T1000 (cell line): ENCODE measurements around the gene AGAP5.

Source experiments
- DNase-seq: peaks from one replicate; lab custom pipeline; 2025; ENCODE audit warnings: mixed read lengths; lab: John Stamatoyannopoulos, UW

AGAP5 gene

DNA sequence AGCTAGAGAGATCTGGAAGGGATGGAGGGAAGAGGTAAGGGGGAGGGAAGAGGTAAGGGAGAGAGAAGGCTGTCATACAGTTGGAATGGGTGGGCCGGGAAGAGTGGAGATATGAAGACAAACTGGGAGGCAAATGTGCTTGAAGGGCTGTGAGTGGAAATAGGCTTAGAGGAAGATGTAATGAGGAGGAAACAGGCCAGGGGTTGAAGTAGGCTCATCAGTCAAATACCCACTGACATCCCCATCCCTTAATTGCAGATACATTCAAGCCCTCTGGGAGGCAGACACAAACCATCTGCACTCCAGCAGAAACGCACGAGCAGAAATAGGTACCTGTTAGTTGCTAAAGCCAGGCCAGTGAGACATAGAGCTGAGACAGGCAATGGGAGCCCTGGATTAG, 44.2 kb downstream of the AGAP5 start:
- DNase-seq: no peak

DNA sequence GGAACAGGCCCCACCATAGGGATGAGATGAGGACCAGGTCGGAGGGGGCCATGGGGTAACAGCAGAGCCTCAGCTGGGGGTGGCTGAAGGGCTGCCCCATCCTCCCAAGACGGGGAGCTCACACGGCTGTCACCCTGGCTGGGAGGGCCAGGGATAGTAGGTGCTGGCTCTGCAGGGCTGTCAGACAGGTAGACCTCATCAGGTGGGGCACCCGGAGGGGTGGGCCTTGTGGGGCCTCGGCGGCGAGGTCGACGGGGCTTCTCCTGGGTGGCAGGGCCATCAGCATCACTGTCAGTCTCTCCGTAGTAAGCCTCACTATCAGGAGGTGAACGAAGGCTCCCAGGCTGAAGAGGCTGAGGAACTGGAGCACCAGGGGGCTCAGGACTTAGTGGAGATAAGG, 44.7 kb downstream of the AGAP5 start:
- no peak for DNase-seq

GRCh38 chr10:73650537-73651331, 47.2 kb downstream of the AGAP5 start:
- DNase-seq: no peak

GRCh38 chr10:73649876-73650536, 47.9 kb downstream of the AGAP5 start:
- no peak for DNase-seq

DNA sequence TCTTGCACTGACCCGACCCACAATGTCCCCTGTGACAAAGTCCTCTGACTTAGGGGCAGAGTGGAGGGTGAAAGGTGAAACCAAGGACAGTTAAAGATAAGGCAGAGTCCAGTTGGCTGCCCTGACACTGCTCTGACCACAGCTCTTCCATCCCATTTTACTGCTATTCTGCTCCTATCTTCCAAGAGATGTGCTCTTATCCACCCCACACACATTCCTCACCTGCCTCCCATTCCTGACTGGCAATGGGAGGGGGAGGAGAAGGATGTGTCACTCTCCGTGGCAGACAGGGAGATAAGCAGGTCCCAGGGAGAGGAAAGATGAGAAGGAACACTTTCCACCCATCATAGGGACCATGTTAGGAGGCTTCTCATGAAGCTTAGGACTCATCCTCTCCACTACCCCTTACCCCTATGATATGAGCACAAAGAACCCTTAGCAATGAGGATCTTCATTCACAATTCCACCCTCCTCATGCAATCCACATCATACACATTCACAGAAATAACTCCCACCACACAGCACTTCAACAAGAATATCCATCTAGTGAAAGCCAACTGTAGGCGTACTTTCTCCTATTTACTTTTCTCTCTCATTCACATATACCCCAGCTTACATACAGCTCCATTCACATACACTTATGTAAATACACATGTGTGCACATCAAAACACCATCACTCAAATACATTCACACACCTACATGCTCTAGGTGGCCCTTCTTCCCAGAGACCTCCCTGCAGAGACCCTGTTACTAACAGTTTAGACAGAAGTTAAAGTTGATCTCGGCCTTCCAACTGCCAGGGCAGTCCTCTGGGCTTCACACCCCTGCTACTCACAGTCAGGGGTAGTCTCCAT, 48.7 kb downstream of the AGAP5 start:
- DNase-seq: no peak

DNA sequence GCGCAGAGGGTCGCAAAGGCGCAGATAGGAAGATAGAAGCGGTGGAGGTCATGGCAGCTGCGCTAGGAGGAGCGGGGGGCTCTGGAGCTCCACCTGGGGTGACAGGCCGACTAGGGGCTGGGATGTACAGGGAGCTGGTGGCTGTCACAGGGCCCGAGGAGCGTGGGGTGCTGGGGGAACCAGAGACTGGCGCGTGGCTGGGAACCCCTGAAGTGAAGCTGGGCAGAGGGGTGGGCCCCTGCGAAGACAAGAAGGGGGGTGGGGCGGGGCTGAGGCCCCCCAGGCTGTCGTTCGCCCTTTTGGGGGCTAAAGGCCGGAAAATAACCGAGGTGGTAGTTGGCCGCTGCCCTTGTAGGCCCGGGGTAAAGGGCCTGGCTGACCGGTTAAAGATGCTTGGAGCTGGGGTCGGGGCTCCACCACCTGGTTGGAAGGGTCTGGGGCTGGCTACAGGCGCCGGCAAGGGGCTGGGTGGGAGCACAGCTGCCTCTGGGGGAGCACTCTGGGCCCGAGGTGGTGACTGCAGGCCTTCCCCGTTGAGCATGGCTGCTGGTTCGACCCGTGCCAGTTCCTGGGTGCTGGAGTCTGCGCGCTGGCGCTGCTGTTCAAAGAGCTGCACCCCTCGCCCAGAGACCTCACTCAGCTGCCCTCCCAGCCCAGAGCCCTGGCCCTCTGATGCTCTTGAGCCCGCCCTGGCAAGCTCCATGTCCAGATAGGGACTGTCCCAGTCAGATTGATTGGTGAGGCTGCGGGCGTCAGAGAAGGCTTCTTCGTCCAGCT, 49.8 kb downstream of the AGAP5 start:
- no peak for DNase-seq

DNA sequence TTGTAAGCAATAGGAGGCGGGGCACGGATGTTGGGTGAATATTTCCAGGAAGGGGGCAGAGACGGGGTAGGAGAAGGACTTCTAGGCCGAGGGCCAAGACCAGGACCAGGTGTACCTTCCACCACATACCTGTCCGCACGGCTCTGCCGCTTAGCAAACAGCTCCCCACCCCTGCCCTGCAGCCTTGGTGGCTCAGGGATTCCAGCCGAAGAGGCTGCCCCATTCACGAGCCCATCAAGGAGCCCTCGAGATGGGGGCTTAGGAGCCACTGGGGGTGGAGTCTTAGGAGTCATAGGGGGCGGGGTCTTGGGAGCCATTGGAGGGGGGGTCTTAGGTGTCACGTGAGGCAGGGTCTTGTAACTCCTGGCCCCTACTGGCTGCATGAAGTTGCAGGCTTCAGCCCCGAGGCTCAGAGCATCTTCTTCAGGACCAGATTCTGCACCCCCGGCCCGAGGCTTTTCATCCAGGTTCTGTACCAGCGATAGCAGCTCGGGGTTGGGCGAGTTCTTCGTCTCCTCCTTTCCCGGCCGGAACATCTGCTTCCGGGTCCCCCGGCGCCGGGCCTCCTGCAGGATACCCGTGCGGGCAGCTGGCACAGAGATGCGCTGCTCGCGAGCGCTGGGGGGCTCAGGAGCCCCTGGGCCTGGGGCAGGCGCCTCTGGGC, 50.6 kb downstream of the AGAP5 start:
- DNase-seq: no peak

- DNase-seq: no peak
Measured at GRCh38 chr10:73646598-73647041, 51.3 kb downstream of the AGAP5 start.

- no peak for DNase-seq
Measured at GRCh38 chr10:73645251-73645650, 52.7 kb downstream of the AGAP5 start.

DNA sequence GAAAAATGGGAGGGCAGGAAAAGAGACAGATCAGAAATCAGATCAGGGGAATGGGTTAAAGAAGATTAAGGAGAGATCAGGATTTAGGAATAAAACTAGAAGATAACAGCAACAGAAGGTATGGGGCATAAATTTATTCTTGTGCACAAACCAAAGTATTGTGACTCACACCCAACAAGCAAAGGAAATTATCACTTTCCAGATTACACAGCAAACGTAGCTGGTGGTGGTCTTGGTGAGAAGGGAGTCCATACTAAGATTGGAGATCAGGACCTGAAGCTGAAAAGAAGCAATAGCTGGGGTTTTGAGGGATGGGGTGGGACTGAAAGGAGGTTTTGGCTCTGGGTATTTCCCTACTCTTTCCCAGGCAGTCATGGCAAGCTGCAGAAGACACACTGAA, 53.1 kb downstream of the AGAP5 start:
- DNase-seq: no peak

GRCh38 chr10:73644015-73644743, 53.7 kb downstream of the AGAP5 start:
- DNase-seq: peak; percentile 21

- no peak for DNase-seq
Measured at GRCh38 chr10:73643362-73643761, 54.5 kb downstream of the AGAP5 start.

GRCh38 chr10:73641328-73642060, 56.4 kb downstream of the AGAP5 start, which contains the start of gene MYOZ1:
Gene MYOZ1 (minus strand): TSS chr10:73641474. CDS start chr10:73640017, 1,457 bp downstream.
- no peak for DNase-seq

DNA sequence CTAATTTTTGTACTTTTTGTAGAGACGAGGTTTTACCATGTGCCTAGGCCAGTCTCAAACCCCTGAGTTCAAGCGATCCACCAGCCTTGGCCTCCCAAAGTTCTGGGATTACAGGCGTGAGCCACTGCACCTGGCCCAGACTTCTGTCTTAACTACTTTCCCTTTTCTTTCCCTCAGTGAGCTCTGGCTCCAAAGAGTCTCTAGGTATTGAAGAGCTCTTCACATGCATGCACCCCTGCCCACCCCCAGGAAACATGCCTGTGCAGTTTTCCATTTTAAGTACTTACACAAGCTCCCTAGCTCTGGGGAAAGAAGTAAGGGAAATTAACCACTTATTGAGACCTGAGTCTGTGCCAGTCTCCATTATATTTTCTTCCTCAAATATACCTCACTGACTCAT, 58.6 kb downstream of the AGAP5 start:
- no peak for DNase-seq

- DNase-seq: no peak
Measured at GRCh38 chr10:73635781-73636180, 62.1 kb downstream of the AGAP5 start.

DNA sequence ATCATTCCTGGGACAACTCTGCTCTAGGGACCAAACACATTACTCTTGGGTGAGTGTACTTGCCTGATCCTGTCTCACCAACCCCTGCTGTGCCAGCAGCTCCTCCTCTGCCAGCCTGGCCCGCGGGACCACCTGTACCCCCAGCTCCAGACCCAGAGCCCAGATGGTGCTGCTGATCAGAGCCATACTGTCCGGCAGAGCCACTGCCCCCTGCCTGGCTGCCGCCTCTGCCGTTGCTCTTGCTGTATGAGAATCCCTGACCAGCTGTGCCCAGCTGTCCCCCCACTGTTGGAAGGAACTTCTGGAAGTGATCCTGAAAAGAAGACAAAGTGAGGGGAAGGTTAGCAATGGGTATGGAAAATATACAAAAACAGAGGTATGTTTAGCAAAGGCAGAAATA, 63.5 kb downstream of the AGAP5 start:
- DNase-seq: no peak

GRCh38 chr10:73629165-73629564, 68.7 kb downstream of the AGAP5 start:
- DNase-seq: no peak

- DNase-seq: no peak
Measured at GRCh38 chr10:73628405-73628804, 69.5 kb downstream of the AGAP5 start.

DNA sequence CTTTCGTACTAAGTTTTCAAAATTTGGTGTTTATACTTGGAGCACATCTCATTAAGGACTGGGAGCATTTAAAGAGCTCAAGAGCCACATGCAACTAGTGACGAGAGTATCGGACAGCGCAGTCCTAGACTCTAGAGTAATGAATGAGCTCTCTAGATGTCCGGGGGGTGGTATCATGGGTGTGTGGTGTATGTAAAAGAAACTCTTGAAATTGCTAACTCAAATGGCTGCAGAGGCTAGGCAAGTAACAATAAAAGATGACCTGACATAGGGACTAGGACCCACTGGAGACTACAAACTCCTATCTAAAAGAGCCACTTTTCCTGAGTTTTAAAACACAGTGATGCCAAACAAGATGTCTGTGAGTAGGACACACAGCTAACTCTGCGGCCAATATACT, 70.6 kb downstream of the AGAP5 start:
- no peak for DNase-seq
